Measurements from ENCODE around the gene IL1B.

- TF ChIP-seq CTCF (IDR thresholded peaks at IDR 0.05), result no peak
- TF ChIP-seq POLR2A (IDR thresholded peaks at IDR 0.05), result no peak
Observed at GRCh38 chr2:112784199-112785189, 52.1 kb downstream of the IL1B start, which contains the start of gene IL1A.

All from uterus (tissue), 2 donors.